ENCODE results near the gene TTC38.
A peak's percentile ranks its signal among the peaks of the same experiment; 100 is the strongest.

The TTC38 gene

DNA sequence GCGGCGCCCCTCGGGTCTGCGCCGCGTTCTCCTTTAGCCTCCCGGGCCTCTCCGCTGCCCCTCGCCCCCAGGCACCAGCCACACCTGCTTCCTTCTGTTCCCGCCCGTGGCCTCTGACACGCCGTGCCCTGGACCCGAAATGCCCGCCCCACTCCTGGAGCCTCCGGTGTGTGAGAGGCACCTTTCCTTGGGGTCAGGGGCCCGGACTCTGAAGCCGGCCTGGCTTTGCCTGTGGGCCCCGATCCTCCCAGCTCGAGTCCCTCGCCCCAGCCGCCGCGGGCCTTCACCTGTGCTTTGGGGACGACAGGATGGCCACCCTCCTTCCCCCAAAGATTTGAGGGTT is 17.1 kb upstream of the TTC38 start:
- no peak for DNase-seq (ENCODE audit: extremely low read depth, low read depth)
- no peak for TF ChIP-seq CTCF (IDR thresholded peaks at IDR 0.05; ENCODE audit: low read depth, low read length, missing control alignments)
- H3K4me3 ChIP-seq (replicated peaks; ENCODE audit: low read depth, low read length): peak overlapping the region; percentile 71

DNA sequence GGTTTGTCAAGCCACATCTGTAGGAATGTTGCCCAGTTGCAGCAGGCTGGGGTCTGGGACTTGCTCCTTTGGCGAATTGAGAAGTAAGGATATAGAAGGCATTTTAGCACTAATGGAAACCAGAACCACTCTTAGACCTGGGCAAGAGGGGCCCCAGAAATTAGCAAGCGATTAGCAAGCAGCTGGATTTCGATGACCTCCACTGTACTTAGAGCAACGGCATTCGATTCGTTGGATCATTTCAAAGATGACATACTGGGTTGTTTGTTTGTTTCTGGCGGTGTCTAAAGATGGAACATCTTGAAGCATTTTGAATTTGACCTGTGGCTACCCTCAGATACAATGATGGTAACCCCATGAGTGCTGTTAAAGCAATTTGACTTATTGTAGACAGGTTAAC is 16.5 kb upstream of the TTC38 start:
- no peak for DNase-seq (ENCODE audit: extremely low read depth, low read depth)
- peak overlapping the region; percentile 71 for H3K4me3 ChIP-seq (replicated peaks; ENCODE audit: low read depth, low read length)
- no peak for TF ChIP-seq CTCF (IDR thresholded peaks at IDR 0.05; ENCODE audit: low read depth, low read length, missing control alignments)

- no peak for TF ChIP-seq CTCF (IDR thresholded peaks at IDR 0.05; ENCODE audit: low read depth, low read length, missing control alignments)
- no peak overlapping the region for H3K4me3 ChIP-seq (replicated peaks; ENCODE audit: low read depth, low read length)
- no peak for DNase-seq (ENCODE audit: extremely low read depth, low read depth)
Observed at GRCh38 chr22:46251816-46252380, 15.9 kb upstream of the TTC38 start.

- no peak overlapping the region for H3K4me3 ChIP-seq (replicated peaks; ENCODE audit: low read depth, low read length)
- no peak for DNase-seq (ENCODE audit: extremely low read depth, low read depth)
Observed at GRCh38 chr22:46256358-46256958, 11.3 kb upstream of the TTC38 start.

DNA sequence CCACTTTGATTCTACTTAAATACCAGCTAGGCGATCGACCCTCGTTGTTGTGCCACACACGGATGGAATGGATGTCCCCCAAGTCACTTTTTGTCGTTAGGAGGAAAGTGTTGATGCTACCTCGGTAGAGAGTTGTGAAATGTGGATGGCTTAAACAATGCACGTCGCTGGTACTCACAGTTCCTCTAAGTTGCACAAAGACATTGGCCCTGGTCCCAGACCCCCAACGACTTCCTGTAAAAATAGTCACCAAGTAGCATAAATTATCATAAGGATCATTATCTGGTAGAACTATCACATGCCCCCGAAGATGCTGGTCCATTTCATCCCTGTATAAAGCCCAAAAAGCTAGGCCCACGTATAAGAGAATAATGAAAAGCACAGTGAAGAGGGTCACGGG is 8.4 kb upstream of the TTC38 start:
- no peak for DNase-seq (ENCODE audit: extremely low read depth, low read depth)
- TF ChIP-seq CTCF (IDR thresholded peaks at IDR 0.05; ENCODE audit: low read depth, low read length, missing control alignments): no peak
- no peak overlapping the region for H3K4me3 ChIP-seq (replicated peaks; ENCODE audit: low read depth, low read length)

More at GRCh38 chr22:46256358-46256958, 11.3 kb upstream of the TTC38 start:
- TF ChIP-seq CTCF (IDR thresholded peaks at IDR 0.05; ENCODE audit: low read depth, low read length, missing control alignments): no peak

DNA sequence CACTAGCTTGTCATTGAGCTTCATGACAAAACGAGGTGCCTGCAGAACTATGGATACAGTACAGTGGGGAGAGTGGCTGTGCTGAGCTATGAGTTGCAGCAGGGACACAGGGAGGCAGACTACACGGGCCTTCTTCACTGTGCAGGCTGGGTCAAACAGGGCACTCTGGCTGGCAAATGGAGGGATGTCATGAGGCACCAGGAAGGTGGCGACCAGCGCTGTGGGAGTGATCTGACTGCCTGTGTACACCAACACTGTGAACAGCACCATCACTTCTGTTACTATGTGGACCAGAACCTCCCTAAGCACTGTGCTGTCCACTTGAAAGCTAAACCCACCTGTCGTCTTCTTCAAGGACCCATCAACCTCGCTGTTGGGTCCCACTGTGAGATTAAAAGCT is 7.8 kb upstream of the TTC38 start:
- H3K4me3 ChIP-seq (replicated peaks; ENCODE audit: low read depth, low read length): no peak overlapping the region
- TF ChIP-seq CTCF (IDR thresholded peaks at IDR 0.05; ENCODE audit: low read depth, low read length, missing control alignments): no peak
- DNase-seq (ENCODE audit: extremely low read depth, low read depth): no peak

Measured in HFF-Myc (cell line).